ENCODE results near the gene E4F1. TPM values are rescaled to one million over a fixed set of nuclear protein-coding genes. Genes with fewer than 3 reads are reported as not detected.

The E4F1 gene
- total and polyA plus RNA-seq, 2 of the 8 experiments (the other 6 are each of a cell fraction or from before 2014, with no cell fraction given), result 22.2 to 27.0 TPM

DNA sequence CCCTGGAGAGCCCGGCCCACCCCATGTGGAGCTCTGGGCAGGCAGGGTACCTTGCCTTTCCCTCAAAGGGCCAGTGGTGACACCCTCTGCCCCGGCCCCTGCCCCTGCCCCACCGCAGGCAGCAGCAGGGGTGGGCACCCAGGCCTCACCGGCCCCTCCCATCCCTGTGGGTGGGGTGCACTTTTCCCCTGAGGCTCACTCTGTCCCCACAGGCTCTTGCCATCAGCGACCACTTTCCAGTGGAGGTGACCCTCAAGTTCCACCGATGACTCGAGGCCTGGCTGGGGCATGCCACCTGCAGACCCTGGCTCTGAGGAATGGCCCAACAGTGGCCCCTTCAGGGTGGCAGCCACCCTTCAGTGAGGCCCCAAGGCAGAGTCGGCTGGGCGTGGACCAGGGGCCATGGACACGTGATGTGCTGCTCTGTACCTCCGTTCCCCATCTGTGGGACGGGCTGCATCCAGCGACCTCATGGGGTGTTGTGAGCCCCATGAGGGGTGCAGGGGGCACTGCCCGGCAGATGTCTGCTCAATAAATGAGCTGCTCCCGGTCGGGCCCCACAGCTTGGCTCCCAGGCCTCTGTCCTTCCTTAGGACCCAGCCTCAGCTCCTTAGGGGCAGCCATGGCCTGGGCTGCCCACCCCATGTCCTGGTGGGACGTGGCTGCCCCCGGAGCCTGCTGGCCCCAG, 14.9 kb downstream of the E4F1 start:
- Histone ChIP-seq H2AFZ (ENCODE audit: low read length) (no peak overlapping the region), H3K79me2 (ENCODE audit: control insufficient read depth in 1 of 2, insufficient read depth in 2 of 2, low read length in 2 of 2) (no peaks in the 10 kb centered on the region), H3K56ac (replicated peaks; ENCODE audit: insufficient read length, low read depth, low read length) (no peak overlapping the region), H3K4me3 (ENCODE audit: extremely low read depth in 1 of 4, insufficient read depth in 2 of 4, low read depth in 3 of 4, low read length in 4 of 4) (peak overlapping the region in 1 of 4 experiments; percentile 63; a peak in 1 of 8 replicates), H3K9ac (replicated peaks in 1 of 4; ENCODE audit: extremely low read depth in 1 of 4, low read depth in 3 of 4, low read length in 3 of 4) (no peak overlapping the region), H4K5ac (ENCODE audit: insufficient read length, low read depth, low read length) (no peak overlapping the region), H2BK20ac (ENCODE audit: low read length) (no peak overlapping the region), H3K27ac (ENCODE audit: low read depth, low read length) (no peak overlapping the region), H2BK15ac (ENCODE audit: low read length) (no peak overlapping the region), H2BK12ac (ENCODE audit: low read depth, low read length) (no peak overlapping the region), H2BK5ac (ENCODE audit: low read depth, low read length) (no peak overlapping the region), H3K23me2 (ENCODE audit: low read depth, low read length) (peaks cover 16% of the 10 kb centered on the region; the same call in 1 of the 2 replicates), H2AK5ac (ENCODE audit: low read depth, low read length) (no peak overlapping the region), H3K4me1 (replicated peaks in 1 of 4; ENCODE audit: control insufficient read depth in 3 of 4, insufficient read depth in 4 of 4, low read length in 3 of 4) (peaks cover 0 to 19% (median 10%) of the 10 kb centered on the region in 4 experiments; a peak in 5 of 7 replicates), H3K23ac (ENCODE audit: insufficient read length) (no peak overlapping the region), H4K20me1 (replicated peaks in 1 of 2; ENCODE audit: control insufficient read depth in 1 of 2, insufficient read depth in 2 of 2, low read length in 2 of 2) (peaks cover 0 to 18% of the 10 kb centered on the region in 2 experiments), H3K18ac (ENCODE audit: extremely low read depth, low read length) (no peak overlapping the region), H3K4me2 (ENCODE audit: insufficient read depth in 1 of 2, low read depth in 2 of 2, low read length in 2 of 2) (peak overlapping the region; percentile 78 to 82), H3K4ac (replicated peaks; ENCODE audit: insufficient read length, low read depth, low read length) (peak overlapping the region; percentile 78), H4K8ac (ENCODE audit: extremely low read depth, insufficient read depth, low read length) (peak overlapping the region; percentile 28; the same call in 1 of the 2 replicates), H3K27me3 (replicated peaks in 1 of 4; ENCODE audit: control insufficient read depth in 3 of 4, extremely low read depth in 1 of 4, insufficient read depth in 3 of 4, low read length in 3 of 4) (peaks cover 4 to 20% (median 16%) of the 10 kb centered on the region in 4 experiments; a peak in 6 of 7 replicates), H3K36me3 (ENCODE audit: control insufficient read depth in 2 of 4, insufficient read depth in 4 of 4, low read length in 3 of 4) (peaks cover 9 to 34% (median 13%) of the 10 kb centered on the region in 4 experiments; a peak in 7 of 8 replicates), H2BK120ac (replicated peaks; ENCODE audit: low read depth, low read length) (no peak overlapping the region), H4K91ac (replicated peaks; ENCODE audit: insufficient read length, low read length) (no peak overlapping the region), H3K9me3 (ENCODE audit: insufficient read depth in 2 of 2, low read depth in 1 of 2, low read length in 1 of 2) (no peaks in the 10 kb centered on the region), H3K79me1 (ENCODE audit: low read depth, low read length) (no peaks in the 10 kb centered on the region; the same call in 1 of the 2 replicates), H3K14ac (ENCODE audit: insufficient read length) (no peak overlapping the region)
- FAIRE-seq, result no peak
- CTCF ChIA-PET (ENCODE audit: partially characterized antibody), result interaction anchor here (0.5 to 1.8 kb wide), 12 partner anchors 9 to 1998 kb away, joined by 3 to 11 read pairs (median 4); partner anchors contain the start of gene ECI1
- POLR2A ChIA-PET (ENCODE audit: partially characterized antibody), result interaction anchor here (0.6 to 8.6 kb wide), 23 partner anchors 11 to 277 kb away, joined by 3 to 181 read pairs (median 5); partner anchors contain the start of genes BRICD5, E4F1, ECI1 and TEDC2
- DNase-seq (ENCODE audit: low read depth in 1 of 2, low spot score in 2 of 2), result peak in 1 of 2 experiments; percentile 67
- TF ChIP-seq POLR2A (IDR thresholded peaks at IDR 0.05; ENCODE audit: control extremely low read depth in 1 of 2, low read depth in 2 of 2, low read length in 2 of 2), result peak in 1 of 2 experiments; percentile 16; a peak in 2 of 3 replicates
- TF ChIP-seq, protein P1, sequence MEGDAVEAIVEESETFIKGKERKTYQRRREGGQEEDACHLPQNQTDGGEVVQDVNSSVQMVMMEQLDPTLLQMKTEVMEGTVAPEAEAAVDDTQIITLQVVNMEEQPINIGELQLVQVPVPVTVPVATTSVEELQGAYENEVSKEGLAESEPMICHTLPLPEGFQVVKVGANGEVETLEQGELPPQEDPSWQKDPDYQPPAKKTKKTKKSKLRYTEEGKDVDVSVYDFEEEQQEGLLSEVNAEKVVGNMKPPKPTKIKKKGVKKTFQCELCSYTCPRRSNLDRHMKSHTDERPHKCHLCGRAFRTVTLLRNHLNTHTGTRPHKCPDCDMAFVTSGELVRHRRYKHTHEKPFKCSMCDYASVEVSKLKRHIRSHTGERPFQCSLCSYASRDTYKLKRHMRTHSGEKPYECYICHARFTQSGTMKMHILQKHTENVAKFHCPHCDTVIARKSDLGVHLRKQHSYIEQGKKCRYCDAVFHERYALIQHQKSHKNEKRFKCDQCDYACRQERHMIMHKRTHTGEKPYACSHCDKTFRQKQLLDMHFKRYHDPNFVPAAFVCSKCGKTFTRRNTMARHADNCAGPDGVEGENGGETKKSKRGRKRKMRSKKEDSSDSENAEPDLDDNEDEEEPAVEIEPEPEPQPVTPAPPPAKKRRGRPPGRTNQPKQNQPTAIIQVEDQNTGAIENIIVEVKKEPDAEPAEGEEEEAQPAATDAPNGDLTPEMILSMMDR (IDR thresholded peaks at IDR 0.05; ENCODE audit: control extremely low read depth in 1 of 3, insufficient read depth in 1 of 3, low read depth in 1 of 3, low read length in 3 of 3), result peak in 1 of 3 experiments; percentile 20; a peak in 1 of 4 replicates
- no peak for TF ChIP-seq FOSL1 (IDR thresholded peaks at IDR 0.05; ENCODE audit: insufficient read depth, low read depth, low read length)
- peak in 1 of 2 experiments; percentile 22; a peak in 1 of 4 replicates for TF ChIP-seq RAD21 (IDR thresholded peaks at IDR 0.05 in 1 of 2, conservative IDR thresholded peaks at IDR 0.05 in 1 of 2; ENCODE audit: low read depth in 2 of 2, low read length in 2 of 2)
- WGBS, 2 experiments (ENCODE audit: extremely low coverage in 1 of 2, insufficient coverage in 1 of 2, insufficient read length in 1 of 2, insufficient replicate concordance in 2 of 2, low coverage in 1 of 2, low lambda C conversion rate in 2 of 2, missing lambda C conversion rate in 1 of 2), result 62% methylated on average over 16 of the region's 18 CpGs; no CpG with 5 or more reads in 1 of the 2 experiments
